ENCODE data around the gene ASCC3.

DNA sequence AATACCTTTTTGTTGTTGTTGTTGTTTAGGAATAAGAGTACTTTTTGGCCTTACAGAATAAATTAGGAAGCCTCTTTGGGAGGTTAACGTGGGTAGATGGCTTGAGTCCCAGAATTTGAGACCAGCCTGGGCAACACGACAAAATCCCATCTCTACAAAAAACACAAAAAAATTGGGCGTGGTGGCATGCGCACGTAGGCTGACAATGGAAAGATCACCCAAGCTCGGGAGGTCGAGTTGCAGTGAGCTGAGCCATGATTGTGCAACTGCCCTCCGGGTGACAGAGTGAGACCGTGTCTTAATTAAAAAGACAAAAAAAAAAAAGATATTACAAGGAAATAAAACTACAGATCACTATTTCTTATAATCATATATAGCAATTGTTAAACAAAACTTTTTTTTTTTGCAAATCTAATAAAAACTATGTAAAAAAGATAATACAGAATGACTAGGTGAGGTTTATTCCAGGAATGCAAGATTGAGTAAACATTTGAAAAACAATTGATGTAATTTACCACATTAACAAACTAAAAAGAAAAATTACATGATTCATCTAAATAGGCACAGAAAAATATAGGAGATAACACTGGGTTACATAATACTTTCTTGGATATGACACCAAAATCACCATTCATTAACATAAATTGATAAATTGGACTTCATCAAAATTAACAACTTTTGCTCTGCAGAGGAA is 43.6 kb upstream of the ASCC3 start:
- TF ChIP-seq, protein P1, sequence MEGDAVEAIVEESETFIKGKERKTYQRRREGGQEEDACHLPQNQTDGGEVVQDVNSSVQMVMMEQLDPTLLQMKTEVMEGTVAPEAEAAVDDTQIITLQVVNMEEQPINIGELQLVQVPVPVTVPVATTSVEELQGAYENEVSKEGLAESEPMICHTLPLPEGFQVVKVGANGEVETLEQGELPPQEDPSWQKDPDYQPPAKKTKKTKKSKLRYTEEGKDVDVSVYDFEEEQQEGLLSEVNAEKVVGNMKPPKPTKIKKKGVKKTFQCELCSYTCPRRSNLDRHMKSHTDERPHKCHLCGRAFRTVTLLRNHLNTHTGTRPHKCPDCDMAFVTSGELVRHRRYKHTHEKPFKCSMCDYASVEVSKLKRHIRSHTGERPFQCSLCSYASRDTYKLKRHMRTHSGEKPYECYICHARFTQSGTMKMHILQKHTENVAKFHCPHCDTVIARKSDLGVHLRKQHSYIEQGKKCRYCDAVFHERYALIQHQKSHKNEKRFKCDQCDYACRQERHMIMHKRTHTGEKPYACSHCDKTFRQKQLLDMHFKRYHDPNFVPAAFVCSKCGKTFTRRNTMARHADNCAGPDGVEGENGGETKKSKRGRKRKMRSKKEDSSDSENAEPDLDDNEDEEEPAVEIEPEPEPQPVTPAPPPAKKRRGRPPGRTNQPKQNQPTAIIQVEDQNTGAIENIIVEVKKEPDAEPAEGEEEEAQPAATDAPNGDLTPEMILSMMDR (IDR thresholded peaks at IDR 0.05), result no peak
- no peak for TF ChIP-seq POLR2A (IDR thresholded peaks at IDR 0.05)

Measured in esophagus squamous epithelium (tissue), 4 donors.